CD4-positive, alpha-beta T cell treated with Interleukin-1 beta for 1 hour (primary cell): ENCODE data around the gene AMH.
A peak's percentile ranks its signal among the peaks of the same experiment; 100 is the strongest.

Experiments used
- DNase-seq, 2 donors: peaks; one replicate each; pipeline ENCODE4 v3.0.0-alpha.2; 2020 to 2022

The AMH gene

GRCh38 chr19:2288818-2289713 lies 39.9 kb downstream of the AMH start:
- peak in 1 of 2 donors; percentile 27 for DNase-seq

GRCh38 chr19:2289714-2290435 lies 40.8 kb downstream of the AMH start:
- peak; percentile 57 to 75 for DNase-seq

- no peak for DNase-seq
Measured at GRCh38 chr19:2290441-2291184, 41.5 kb downstream of the AMH start.

- DNase-seq: no peak
Measured at GRCh38 chr19:2291185-2291751, 42.1 kb downstream of the AMH start.

- DNase-seq: no peak
Measured at GRCh38 chr19:2294687-2295335, 45.7 kb downstream of the AMH start.

- DNase-seq: no peak
Measured at GRCh38 chr19:2296141-2296540, 47.0 kb downstream of the AMH start.

- DNase-seq: no peak
Measured at GRCh38 chr19:2300533-2300932, 51.4 kb downstream of the AMH start.
